ENCODE results near the gene KRT36.

Gene KRT36

GRCh38 chr17:41462705-41463104 is 27.0 kb downstream of the KRT36 start:
- no peak for TF ChIP-seq CTCF (conservative IDR thresholded peaks at IDR 0.05; ENCODE audit: low read depth, low read length)
- no peak for DNase-seq (ENCODE audit: low read depth)
- H3K4me3 ChIP-seq (ENCODE audit: low read length): no peak overlapping the region

GRCh38 chr17:41457676-41458075 is 32.0 kb downstream of the KRT36 start:
- DNase-seq (ENCODE audit: low read depth): no peak
- TF ChIP-seq CTCF (conservative IDR thresholded peaks at IDR 0.05; ENCODE audit: low read depth, low read length): no peak
- H3K4me3 ChIP-seq (ENCODE audit: low read length): no peak overlapping the region

GRCh38 chr17:41456204-41456603 is 33.5 kb downstream of the KRT36 start:
- no peak overlapping the region for H3K4me3 ChIP-seq (ENCODE audit: low read length)
- peak; percentile 6 for TF ChIP-seq CTCF (conservative IDR thresholded peaks at IDR 0.05; ENCODE audit: low read depth, low read length)
- DNase-seq (ENCODE audit: low read depth): no peak

DNA sequence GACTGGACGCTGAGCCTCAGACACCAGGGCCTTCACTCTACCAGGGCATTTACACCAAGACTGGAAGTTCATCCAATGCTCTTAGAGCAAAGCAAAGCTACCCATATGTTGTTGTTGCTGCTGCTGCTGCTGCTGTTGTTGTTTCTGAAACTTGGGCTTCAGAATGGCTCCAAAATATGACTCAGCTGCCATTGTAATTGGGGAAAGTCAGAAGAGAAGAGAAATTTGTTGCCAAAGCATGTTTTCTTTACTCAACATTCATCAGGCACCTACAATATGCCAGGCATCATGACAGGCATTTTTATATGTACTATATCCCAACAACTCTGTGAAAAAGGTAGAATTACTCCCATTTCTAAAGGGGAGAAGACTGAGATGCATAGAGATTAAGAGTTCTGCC is 34.5 kb downstream of the KRT36 start:
- DNase-seq (ENCODE audit: low read depth): no peak
- H3K4me3 ChIP-seq (ENCODE audit: low read length): no peak overlapping the region
- no peak for TF ChIP-seq CTCF (conservative IDR thresholded peaks at IDR 0.05; ENCODE audit: low read depth, low read length)

- no peak for DNase-seq (ENCODE audit: low read depth)
- TF ChIP-seq CTCF (conservative IDR thresholded peaks at IDR 0.05; ENCODE audit: low read depth, low read length): no peak
- no peak overlapping the region for H3K4me3 ChIP-seq (ENCODE audit: low read length)
These were observed 36.6 kb downstream of the KRT36 start for GRCh38 chr17:41453066-41453465.

DNA sequence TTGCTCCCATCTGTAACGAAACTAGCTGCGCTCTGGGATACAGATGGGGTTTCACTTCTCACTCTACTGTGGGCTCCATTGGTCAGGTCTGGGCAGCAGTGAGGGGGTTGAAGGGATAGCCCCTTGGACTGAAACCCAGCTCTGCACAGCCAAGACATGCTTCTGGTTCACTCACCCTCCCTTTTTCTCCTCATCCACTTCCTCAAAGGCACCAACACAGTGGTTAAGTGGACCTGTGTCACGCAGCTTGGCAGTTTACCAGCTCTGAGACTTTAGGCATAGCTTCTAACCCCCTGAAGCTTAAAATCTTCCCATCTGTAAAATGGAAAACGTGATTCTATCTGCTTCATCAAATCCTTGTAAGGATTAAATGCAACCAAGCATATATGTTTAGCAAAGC is 37.4 kb downstream of the KRT36 start:
- no peak for TF ChIP-seq CTCF (conservative IDR thresholded peaks at IDR 0.05; ENCODE audit: low read depth, low read length)
- H3K4me3 ChIP-seq (ENCODE audit: low read length): no peak overlapping the region
- no peak for DNase-seq (ENCODE audit: low read depth)

DNA sequence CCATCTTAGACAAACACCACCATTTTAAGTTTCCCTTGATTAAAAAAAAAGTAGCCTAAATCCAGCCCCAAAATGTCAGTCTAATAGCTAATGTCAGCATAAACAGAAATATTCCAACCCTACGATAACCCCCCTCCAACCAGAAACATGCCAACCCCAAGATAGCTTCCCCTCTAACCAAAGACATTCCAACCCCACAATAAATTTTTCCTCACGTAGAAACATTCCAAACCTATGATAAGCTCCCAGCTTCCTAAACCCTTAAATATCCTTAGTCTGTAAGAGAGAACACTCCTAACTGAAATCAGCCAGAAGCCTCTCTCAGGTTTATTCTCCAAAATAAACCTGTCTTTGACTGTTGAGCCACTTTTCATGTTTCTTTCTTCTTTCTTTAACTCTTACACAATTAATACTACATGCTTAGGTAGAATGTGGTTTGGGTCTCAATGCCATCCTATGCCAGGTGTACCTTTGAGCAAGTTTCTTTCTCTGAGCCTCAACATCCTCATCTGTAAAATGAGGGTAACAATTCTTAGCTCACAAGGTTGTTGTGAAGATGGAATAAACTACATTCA is 38.5 kb downstream of the KRT36 start:
- TF ChIP-seq CTCF (conservative IDR thresholded peaks at IDR 0.05; ENCODE audit: low read depth, low read length): no peak
- no peak for DNase-seq (ENCODE audit: low read depth)
- H3K4me3 ChIP-seq (ENCODE audit: low read length): no peak overlapping the region

All from retinal pigment epithelial cell (primary cell).